HG03521 (cell line): ENCODE measurements around the gene ABCD3.
A peak's percentile ranks its signal among the peaks of the same experiment; 100 is the strongest.

Source experiments
- ATAC-seq: cut with Tn5 transposase; IDR thresholded peaks from one replicate; pipeline ENCODE4 v1.9.1; 2021; ENCODE audit warnings: mild to moderate bottlenecking, moderate library complexity; ENCODE audit not compliant: unreplicated experiment

The ABCD3 gene

DNA sequence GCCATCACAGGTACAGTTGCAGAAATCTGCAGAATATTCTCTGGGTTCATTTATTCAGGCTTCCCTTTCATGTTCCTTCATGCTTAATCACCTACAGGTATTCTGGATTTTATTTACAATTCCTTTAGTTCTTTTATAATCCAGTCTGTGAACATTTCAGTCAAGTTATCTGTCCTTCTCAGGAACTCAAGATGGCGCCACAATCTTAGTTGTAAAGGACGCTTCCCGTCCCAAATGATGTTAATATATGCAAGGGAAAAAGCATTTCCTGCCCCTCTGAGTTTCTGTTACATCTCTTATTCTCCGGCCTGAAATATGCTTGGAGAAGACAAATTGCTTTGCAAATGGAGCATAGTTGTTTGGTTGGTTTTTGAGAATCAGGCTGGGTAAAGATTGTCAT is 104.1 kb downstream of the ABCD3 start:
- ATAC-seq, result no peak

DNA sequence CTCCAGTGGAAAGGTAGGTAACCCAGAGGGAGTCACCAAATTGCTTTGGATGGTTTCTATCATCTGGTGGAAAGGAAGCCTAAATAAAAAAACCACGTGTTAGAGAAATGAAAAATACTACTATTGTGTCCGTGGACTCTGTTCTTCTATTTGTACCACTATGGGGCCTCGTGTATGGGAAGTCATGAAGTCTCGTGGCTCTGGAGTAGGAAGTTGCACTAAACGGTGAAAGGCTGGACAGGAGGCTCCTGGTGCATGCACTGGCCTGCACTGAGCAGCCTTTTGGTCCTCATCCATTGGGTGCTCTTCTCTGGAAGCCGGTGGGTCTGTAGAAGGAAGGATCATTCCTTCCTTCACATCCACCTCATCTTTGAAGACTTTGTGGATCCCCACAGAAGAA is 106.3 kb downstream of the ABCD3 start:
- no peak for ATAC-seq

DNA sequence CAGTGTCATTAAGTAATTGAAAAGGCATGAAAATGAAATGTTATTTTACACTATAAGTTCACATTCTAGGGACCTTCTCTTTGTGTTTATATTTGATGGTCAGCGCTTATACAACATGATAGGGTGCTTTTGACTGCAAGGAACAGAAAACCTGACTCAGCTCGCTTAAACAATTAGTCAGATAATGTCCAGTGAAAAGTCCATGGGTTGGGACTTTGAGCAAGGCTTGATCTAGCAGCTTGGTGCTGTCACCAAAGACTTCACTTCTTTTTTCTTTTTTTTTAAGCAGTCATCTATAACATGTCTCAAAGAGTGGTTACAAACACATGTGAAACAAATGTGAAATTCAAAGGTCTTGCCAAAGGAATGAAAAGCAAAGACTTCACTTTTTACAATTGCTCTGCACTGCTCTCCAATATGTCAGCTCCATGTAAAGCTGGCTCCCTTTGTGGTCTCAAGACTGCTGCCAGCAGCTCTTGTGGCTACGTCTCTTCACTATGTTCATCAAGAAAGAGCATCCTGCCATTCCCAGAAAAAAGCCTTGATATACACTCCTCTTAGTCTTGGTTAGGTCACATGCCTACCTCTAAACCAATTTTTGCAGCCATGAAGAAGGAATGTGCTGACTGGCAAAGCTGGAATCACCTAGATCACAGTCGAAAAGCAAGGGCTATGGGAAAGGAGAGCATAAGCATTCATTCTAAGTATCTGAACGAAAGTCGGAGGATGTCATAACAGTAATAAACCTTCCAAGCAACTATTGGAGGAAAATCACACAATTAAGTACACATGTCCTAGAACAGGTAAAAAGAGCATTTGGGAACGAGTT is 108.2 kb downstream of the ABCD3 start:
- no peak for ATAC-seq

DNA sequence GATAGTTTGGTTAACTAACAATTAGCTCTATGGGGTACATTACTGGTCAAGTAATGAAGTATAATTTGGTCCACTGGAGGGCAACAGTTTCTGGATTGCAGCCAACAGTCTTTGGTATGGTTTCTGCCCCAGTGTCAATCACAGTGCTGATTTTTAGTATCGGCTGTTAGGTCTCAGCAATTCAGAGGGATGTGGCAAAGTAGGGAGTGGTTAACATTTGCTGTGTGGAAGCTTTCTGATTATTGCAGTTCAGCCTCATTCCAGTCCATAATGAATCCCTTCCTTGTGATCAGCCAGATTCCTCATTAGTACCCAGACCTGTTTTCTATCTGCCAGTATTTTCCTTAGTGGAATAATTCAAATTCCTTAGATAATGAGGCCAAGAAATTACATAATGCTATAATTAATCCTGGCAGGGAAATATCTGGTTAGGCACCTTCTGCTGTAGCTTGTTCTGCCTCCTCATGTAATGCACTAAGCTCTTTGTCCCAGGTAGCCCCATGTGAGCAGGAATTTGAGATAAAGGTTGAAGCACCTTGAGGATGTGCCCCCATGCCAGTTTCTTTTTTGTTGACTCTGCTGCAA is 109.3 kb downstream of the ABCD3 start:
- ATAC-seq, result no peak

DNA sequence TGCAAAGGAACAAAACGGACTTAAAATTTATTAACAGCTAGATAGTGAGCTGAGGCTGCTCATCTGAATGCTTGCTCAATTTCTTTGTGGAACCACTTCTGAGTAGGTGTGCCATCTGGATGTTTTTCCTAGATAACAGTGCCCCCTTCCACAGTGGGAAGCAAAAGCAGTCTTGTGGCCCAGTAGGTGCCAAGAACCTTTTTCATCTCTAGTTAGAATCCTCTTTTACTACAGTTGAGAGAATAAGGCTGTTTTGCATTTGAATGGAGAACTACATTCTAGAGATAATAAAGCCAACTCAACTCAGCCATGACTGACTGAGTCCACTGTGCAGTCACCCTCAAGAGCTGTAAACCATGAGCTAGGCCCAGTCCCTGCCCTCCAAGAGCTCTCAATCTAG is 110.1 kb downstream of the ABCD3 start:
- no peak for ATAC-seq

DNA sequence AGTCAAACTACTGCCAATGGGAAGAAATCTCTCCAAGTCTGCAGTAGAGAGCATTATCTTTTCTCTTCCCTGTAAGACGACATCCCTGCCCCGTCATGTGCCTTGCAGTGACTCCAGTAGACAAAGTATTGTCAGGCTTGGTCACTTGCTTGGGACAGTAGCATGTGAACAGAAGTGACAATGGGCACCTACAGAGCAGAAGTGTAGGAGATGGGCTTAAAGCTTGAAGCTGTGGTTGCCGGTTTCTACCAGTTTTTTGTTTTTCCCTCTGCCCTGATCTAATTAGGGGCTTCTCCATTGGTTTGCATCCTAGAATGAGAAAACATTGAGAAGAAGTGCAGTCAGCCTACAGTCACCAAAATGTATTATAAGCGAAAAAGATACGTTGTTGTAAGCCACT is 110.6 kb downstream of the ABCD3 start:
- no peak for ATAC-seq

DNA sequence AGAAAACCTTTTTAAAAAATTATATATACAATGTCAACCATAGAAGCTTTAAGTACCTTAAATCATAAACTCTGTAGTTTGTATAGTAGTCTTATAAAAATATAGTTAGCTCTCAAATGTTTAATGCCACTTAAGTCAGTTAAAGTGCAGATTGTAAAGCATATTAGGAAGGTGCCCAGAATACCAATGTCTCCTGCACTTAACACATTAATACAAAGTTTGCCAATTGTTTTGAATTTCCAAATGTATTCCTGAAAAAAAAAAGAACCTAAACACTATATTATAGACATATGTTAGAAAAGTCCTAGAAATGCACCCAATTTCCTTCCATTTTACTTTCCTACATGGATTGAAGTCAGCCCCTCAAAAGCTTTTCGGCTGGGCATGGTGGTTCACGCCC is 111.2 kb downstream of the ABCD3 start:
- no peak for ATAC-seq

DNA sequence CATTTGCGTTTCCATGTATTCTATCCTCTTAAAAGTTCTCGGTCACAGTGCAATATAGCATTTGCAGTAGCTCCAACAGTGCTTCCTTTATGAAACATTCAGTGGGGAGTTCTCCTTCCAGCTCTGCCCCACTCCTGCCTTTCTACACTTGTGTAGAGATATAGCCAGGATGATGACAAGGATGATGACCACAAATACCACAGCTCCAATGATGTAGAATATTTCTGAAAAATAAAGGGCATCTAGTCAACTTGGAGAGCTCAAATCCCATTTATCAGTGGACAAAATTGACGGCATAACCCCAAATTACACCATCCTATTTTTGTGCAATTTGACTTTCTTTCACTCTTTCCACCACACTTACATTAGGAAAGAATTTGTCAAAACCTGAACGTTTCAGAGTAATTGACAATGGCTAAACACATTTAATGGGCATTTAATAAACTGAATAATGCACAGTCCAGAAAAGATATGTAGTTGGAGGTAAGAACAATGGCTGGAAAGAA is 112.2 kb downstream of the ABCD3 start:
- no peak for ATAC-seq

DNA sequence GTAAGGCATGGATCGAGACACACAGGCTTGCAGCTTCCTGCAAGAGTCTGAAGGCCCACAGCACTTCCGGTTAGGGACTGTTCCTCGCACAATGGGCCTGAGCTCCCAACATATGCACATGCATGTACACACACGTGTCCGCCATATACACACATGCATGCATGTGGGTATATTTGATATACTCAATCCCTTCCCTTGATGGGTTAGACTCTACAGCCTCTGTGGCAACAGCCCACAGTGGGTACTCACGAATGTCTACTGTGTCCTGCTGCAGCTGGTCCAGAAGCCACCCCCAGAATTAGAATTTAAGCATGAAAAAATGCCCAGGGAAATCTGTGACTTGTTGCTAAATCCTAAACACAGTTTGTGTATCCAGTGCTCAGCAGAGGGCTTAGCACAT is 113.5 kb downstream of the ABCD3 start:
- ATAC-seq, result no peak

DNA sequence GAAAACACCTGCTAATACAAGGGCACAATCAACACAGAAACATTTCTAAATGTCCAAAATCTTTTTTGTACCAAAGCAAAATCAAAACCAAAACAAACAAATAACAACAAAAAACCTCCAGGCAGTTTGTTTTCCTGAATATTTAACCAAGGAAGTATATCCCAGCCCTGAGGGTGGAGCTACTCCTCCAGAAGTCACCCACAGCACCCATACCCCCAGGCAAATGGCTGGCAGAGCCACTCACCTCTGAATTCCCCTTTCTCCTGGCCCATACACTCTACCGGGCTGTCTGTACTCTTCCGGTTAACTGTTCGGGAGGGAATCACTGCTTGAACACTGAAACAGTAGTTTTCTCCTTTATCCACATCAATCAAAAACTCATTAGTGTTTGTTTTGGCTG is 113.9 kb downstream of the ABCD3 start:
- ATAC-seq, result no peak

DNA sequence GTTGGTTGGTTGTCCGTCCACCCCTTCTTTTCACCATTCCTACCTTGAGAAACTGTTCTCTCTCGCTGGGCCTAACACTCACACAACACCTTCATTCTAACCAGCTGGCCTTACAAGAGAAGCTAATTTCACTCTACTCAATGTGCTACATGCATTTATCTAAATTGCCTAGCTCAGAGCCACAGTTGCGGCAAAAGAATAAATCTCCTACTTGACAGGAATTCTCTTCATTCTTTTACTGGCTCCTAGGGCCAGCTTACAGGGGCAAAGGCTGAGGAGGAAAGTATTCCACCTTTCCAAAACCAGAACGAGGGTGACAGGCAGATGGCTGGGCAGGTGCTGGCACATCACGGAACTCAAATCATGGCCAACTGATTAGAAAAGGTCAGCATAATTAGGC is 116.9 kb downstream of the ABCD3 start:
- no peak for ATAC-seq

DNA sequence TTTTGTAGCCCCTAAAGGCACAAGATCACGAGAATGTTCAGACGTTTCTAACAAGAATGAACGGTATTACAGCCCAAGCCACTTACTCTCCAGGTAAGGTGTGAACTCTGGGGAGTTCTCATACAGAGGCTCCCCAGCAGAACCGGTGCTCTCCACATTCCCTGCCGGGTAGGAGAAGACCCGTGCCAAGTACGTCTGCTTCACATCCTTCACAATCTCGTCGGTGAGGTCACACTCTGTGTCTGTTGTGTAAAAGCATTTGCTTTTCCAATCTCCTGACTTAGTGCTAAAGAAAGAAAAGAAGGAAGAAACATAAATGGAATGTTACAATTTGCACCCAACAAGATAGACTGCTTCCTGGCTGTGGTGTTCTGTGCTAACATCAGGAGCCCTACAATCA is 117.7 kb downstream of the ABCD3 start:
- no peak for ATAC-seq

DNA sequence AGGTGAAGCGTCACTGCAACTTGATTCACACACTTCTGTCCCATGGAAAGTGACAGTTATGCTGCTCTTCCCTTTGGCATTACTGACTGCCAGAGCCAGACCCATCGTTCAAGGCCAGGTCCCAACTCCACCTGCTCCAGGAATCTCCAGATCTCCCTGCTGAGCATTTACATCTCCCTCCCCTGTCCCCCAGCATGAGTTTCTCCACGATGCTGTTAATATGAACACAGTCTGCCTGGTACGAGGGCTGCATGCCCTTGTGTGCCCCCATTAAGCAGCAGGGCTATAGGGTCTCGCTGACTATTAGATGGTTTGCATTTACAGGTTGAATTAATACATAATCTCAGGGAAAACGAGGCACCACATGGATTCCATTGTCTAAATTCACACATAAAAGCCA is 119.1 kb downstream of the ABCD3 start:
- no peak for ATAC-seq

DNA sequence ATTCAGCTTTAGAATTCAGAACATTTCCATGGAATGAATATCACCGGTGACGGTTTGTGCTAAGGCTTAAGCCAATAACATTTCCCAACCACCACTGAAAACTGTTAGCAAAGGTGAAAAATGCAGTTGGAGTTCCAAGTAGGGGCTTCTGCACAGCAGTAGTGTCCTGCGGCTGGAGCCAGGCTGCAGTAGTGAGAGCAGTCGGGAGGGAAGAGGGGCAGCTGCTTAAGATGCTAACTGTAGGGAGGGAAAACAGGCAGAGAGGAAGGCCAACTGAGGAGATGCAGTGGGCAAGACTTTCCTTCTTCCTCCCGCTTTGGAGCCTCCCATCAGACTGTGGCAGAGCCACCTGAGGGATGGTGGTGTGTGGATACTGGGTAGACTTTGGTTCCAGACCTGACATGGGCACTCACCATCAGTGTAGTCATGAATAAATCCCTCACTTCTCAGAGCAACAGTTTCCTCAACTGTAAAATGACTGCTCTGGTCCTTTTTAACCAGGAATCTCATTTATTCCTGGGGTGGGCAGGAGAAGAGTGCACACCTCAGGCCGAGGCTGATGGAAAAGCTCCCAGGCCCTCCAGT is 120.1 kb downstream of the ABCD3 start:
- no peak for ATAC-seq

DNA sequence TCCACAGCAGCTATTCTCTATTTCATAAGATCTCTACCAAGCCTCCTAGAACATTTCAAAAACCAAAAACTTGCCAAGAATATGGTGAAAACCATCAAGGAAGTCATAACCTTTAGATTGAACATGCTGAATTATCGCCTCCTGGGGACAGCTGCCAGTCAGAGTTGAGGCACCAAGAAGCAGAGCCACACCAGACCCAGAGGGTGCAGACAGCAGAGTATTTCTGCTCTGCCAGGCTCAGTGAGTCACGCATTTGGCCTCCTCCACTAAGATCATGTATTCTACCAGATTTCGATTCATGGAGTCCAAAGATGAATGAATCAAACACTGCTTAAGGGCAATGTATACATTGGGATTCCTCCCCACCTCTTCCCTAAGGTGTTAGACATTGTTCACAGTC is 121.3 kb downstream of the ABCD3 start:
- ATAC-seq, result no peak

DNA sequence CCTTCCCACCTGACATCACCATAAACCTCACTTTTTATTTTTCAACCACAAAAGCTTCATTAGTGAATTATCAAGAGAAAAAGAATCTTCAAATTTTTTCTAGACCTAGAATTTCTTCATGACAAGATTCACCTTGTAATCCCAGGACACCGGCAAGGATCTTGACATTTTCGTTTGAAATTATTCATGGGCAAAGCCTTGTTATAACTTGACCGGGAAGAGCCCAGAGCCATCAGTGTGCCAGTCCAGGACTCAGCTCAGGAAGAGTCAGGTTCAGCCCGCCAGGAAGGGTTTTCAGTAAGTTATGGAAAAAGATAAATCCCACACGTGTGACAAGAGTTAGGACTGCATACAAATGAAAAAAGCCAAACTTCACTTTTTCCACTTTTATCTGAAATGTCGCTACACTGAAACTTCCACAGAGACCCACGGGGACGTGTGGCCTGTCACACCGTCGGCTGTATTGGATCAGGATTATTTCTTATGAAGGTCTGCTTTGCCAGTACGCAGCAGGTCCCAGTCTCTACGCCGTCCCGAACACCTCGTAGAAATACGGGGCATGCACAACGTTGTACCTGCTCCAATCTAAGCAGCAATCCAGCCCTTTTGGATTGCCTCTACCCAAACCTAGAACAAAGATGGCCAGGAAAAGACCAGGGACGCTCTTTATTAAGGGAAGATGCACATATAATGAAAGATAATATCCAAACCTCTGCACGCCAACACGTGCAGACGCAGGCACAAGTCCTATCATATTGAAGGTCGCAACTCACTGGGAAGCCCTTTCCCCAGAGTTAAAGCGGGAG is 122.5 kb downstream of the ABCD3 start:
- no peak for ATAC-seq

DNA sequence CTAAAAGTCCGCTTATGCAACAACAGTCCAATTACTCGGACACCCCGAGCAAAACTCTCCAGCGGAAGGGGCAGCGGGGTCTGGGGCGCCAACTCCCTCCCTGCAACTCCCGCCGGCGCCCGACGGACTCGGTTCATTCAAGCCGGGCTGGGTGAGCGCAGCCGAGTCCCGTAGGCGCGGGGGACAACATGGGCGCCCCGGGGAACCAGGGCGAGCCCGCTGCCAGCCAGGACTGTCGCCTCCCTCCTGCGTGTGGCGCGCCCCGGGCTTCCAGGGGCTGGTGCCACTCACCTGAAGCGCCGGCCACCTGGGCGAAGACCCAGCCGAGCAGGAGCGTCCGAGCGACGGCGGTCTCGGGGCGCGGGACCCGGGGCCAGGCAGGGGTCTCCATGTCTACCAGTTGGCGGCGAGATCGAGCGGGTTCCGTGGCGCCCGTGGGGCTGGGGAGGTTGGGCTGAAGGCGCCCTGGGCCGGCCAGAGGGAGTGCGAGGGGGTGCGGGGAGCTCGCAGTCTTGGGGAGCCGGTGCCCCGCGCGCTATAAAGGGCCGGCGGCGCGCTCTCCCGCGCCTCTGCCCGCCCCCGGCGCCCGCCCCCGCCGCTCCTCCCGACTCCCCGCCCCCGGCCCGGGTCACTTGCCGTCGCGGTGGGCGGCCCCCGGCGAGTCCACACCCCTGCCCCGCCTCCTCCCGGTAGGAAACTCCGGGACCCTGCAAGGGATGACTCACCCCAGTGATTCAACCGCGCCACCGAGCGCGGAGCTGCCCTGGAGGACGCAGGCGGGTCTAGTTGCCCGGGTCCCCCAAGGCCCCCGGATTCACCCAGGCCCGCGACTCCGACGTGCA is 123.3 kb downstream of the ABCD3 start, which contains the start of gene F3:
Gene F3, minus strand, starts transcription at position 514 of the 842 bp plus-strand sequence. Its CDS starts 123 bp downstream, at position 391.
- ATAC-seq, result peak; percentile 50

DNA sequence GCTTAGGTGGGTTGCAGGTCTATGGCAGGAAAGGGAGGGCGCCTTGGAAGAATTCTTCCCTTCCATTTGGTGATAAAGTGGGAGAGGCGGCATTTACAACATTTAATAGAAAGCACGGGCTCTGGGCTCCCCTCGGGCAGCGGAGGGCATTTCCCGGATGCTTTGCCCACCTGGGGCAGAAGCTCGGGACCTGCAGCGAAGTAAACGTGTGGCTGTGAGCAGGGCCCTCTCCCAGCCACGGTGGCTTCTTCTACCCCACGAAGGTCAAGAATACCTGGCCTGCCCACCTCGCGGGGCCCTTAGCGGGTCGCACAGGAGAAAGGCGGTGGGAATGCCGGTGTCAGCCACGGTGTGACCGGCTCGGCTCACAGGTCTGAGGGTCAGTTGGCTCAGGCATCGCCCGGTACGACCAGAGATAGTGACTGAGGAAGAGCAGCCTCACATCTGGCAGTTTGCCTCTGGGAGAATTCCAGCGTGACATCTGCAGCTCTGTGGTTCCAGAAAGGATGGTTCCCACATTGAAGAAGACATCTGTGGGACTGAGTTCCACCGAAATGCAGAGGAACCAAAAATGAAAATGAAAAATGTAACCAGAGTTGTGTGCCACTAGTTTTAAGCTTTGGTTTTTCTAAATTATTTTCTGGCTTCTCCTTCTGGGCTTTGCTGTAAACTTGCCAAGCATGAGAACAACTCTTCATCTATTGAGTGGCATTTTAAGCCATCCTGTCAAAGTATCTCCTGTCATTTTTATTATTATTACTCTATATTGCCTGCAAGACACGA is 124.1 kb downstream of the ABCD3 start:
- ATAC-seq, result no peak

DNA sequence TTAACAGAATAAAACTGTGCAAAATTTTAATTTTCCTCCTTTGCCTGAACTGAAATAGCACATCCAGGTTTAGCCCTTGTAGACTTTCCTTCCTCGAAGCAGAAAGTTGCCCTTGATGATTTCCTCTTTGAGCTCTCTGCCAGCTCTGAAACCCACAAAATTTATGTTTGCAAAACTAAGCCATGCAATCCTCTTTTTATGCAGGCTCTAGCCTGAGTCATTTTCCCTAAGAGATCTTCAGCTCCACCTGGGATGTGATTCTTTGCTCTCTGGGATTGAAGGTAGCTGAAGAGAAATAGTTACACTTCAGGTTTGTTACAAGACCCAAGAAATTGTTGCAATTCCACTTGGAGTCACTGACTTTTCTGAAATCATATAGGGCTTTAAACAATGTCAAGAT is 124.8 kb downstream of the ABCD3 start:
- no peak for ATAC-seq
